A204.1 (cell line): ENCODE data around the gene TRIP12.
A peak's percentile ranks its signal among the peaks of the same experiment; 100 is the strongest.
"Not testable (repeated sequence)": the region's sequence is repeated elsewhere in the genome, so short reads cannot be mapped to it uniquely, and the experiment has no call there.

Experiments
- FAIRE-seq: peaks from 2 replicates; lab custom pipeline; 2012; peaks lifted over from hg19 to GRCh38; lab: Jason Lieb, UNC

Gene TRIP12

DNA sequence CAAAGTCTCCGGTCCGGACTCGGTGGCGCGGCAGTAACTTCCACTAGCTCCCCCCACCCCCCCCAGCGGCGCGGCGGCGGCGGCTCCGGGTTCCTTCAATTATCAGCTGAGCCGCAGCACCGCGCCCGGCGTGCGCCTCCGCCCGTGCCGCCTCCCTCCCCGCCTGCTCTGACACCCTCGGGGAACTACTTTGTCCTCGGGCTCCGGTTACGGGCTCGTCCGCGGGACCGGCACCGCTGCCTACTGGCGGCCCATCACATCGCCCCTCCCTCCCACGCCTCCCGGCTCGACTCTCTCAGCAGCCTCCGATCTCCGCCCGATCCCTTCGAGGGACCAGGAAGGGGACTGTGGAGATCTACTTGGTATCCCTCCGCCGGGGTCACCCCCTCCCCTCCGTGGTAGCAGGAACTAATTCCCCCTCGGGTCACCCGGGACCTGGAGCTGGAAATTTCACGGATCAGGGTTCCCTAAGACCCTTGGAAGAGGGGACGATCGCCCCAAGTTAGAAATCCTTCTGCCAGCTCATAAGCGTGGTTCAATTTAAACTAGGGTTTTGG lies at the start of gene TRIP12:
Gene TRIP12 (minus strand): TSS at position 118 of the 557 bp plus-strand sequence. CDS start 41,930 bp downstream, outside the sequence.
- FAIRE-seq, result peak; percentile 83

GRCh38 chr2:229971298-229971790 lies 49.5 kb upstream of the TRIP12 start:
- FAIRE-seq, result no peak

DNA sequence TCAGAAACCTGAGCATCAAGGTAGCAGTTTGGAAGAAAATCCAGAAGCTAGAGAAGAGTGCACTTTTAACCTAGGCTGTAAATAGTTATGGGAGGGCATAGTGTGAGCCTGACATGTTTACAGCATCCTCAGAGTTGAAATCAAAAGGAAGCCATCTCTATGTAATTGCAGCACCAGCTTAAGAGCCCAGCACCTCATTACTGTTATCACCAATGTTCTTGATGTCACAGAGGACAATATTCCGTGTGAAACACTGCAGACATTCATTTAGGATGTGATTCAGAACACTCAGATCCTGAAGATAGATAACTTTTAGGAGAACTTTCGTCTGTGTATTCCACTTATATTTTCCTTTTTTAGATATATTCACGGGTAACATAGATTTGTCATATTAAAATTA lies 48.6 kb upstream of the TRIP12 start:
- FAIRE-seq, result no peak

- no peak for FAIRE-seq
Observed at GRCh38 chr2:229969921-229970320, 48.1 kb upstream of the TRIP12 start.

GRCh38 chr2:229963596-229963995 lies 41.8 kb upstream of the TRIP12 start:
- not testable (repeated sequence) for FAIRE-seq

GRCh38 chr2:229956491-229956890 lies 34.7 kb upstream of the TRIP12 start:
- FAIRE-seq, result no peak

GRCh38 chr2:229955663-229956062 lies 33.9 kb upstream of the TRIP12 start:
- FAIRE-seq, result no peak

- no peak for FAIRE-seq
Observed at GRCh38 chr2:229952256-229952835, 30.5 kb upstream of the TRIP12 start.

DNA sequence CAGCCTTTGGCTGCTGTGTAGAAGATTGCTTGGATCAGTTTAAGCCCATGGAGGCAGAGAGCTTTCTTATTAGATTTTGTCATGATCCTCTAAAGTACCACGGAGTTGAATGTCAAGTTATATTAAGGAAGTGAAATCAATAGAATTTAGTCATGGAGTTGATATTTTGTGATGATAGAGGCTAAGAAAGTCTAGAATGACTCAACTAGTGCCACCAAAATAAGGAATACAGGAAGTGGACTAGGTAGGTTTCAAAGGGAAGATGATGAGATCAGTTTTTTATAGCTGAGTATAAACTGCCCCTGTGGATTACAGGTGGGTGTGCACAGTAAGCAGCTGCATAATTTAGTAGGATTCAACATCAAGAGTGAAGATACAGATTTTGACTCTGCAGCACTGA lies 25.7 kb upstream of the TRIP12 start:
- FAIRE-seq, result no peak

- no peak for FAIRE-seq
Observed at GRCh38 chr2:229945975-229946374, 24.2 kb upstream of the TRIP12 start.

DNA sequence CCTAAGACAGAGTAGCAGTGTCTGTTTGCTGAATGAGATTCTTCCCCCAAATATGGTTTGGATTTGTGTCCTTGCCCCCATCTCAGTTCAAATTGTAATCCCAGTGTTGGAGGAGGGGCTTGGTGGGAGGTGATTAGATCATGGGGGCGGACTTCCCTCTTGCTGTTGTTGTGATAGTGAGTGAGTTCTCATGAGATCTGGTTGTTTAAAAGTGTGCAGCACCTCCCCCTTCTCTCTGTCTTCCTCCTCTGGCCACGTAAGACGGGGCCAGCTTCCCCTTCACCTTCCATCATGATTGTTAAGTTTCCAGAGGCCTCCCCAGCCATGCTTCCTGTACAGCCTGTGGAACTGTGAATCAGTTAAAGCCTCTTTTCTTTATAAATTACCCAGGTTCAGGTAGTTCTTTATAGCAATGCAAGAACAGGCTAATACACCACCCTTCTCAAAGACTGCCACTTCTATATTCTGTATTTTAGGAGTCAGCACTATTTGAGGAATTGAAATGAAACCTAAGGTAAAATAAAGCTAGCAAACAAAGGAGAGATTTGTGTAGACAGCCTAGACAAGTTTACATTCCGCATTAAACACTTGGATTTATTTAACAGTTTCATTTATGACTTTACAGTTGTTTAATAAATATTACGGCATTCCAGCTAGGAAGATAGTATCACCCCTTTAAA lies 22.1 kb upstream of the TRIP12 start:
- no peak for FAIRE-seq

DNA sequence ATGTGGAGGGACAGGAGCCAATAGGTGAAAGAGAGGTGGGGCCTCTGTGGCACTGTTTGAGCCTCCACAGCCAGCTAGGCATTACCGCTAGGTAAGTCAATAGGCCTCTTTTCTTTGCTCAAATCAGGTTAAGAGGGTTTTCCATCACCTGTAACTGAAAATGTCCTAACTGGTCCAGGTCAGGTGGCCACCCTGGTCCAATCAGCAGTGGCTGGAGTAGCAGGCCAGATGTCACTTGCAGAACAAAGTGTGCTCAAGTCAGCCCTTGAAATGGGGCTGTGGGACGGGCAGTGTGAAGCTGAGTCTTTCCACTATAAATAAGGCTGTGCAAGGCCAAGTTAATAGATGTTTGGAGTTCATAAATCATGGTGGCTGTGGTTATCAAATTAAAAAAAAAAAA lies 21.4 kb upstream of the TRIP12 start:
- no peak for FAIRE-seq

- no peak for FAIRE-seq
Observed at GRCh38 chr2:229942671-229943070, 20.9 kb upstream of the TRIP12 start.

GRCh38 chr2:229937537-229937936 lies 15.7 kb upstream of the TRIP12 start:
- no peak for FAIRE-seq

- FAIRE-seq, result no peak
Observed at GRCh38 chr2:229931241-229931640, 9.4 kb upstream of the TRIP12 start.

DNA sequence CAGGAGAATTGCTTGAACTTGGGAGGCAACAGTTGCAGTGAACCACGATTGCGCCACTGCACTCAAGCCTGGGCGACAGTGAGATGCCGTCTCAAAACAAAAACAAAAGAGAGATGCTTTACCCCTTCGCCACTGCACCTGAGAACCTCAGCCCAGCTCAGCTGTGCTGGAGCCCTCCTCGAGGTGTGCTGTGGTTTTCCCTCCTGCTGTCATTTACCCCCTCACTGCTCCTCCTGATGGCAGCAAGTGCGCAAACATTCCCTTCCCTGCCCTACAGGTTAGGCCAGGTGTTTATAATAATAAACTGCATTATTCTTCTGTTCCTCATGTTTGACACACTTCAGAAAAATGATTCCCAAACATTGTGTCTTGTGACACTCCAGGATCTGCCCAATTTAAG lies 8.8 kb upstream of the TRIP12 start:
- no peak for FAIRE-seq

DNA sequence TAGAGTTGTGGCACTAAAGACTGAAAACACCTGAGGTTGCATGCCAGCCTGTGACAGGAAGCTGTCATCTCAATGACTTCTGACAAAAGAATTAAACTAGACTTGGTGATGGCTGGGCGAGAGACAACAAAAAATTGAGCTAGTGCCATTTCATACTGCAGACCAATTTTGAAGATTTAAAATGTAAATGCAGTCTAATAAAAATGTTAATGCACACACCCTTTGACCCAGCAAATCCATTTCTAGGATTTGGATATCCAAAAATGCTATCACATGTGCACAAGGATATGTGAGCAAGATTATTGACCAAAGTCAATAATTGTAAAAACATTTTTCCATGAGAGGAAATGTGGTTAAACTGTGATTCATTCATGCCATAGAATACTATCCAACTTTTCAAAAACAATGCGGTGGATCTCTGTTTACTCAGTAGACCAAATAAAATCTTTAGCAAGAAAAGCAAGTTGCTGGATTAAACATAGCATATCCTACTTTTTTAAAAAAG lies 6.1 kb upstream of the TRIP12 start:
- no peak for FAIRE-seq

GRCh38 chr2:229925201-229925600 lies 3.4 kb upstream of the TRIP12 start:
- FAIRE-seq, result no peak

DNA sequence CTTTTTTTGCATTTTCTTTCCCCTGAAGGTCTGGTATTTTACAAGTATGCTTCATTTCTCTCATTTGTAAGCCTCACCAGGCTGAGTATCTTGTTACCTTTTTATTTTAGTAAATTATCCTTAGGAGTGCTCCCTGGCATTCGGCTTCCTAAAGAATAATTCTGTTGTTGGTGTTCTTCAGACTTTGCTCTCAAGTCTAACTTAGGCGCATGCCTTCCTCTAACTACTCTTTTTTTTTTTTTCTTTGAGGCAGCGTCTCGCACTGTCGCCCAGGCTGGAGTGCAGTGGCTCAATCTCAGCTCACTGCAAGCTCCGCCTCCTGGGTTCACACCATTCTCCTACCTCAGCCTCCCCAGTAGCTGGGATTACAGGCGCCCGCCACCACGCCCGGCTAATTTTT lies 2.7 kb upstream of the TRIP12 start:
- FAIRE-seq, result not testable (repeated sequence)

DNA sequence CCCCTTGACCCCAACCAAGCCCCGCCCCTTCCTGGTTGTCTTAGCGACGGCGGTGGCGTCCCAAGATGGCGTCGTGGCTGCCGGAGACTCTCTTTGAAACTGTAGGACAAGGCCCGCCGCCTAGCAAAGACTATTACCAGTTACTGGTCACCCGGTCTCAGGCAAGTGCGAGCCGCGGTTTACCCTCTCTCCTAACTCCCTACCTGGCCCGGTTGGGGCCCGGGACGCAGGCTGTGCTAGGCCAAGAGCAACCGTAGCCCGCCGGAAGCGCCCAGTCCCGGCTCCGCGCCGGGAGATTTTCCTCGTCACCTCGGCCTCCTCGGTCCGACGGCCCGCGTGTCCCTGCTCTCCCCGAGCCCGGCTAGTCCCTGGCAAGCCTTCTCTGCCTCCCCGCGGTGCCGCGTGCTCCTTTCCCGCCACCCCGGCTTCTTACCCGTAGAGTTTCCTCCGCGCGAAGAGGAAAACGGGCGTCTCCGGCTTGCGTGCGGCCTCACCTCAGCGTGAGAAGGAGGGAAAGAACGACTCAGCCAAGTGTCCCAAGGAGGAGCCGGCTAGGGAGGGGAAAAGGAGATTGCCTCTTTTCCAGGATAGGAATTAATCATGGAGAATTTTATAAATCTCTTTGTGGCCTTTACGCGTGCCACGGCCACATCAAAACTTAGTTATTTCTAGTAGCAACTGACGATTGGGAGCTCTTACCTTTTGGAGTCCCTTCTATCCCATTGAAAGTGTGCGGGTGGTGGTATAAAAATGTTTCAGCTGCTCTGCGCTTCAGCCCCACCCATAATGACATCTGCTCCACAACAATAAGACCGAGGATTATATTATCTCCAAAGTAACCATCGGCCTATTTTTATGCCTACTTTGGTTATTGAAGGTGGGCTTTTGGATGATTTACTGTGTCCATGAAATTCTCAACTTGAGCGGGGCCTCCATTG lies 909 bp upstream of the TRIP12 start, which contains the start of gene FBXO36:
Gene FBXO36 (plus strand): TSS at position 55 of the 938 bp plus-strand sequence. CDS start 11 bp downstream, at position 66.
- FAIRE-seq, result no peak

GRCh38 chr2:229921101-229921891 lies 513 bp downstream of the TRIP12 start:
- FAIRE-seq, result no peak
